B cell (primary cell): Measurements from ENCODE around the gene KLHL33.

Experiments used
- CTCF ChIP-seq: fragments of 200-600 bp; IDR thresholded peaks from one replicate; pipeline ENCODE4 v1.8.0; 2022; ENCODE audit warnings: antibody characterized with exemption, mild to moderate bottlenecking
- EZH2 ChIP-seq: IDR thresholded peaks from 2 replicates; pipeline ENCODE4 v1.6.1; 2012; ENCODE audit warnings: borderline replicate concordance, low read depth, mild to moderate bottlenecking, moderate library complexity, low read length; ENCODE audit not compliant: insufficient read depth, poor library complexity, severe bottlenecking

GRCh38 chr14:20440465-20440864, 4.5 kb upstream of the KLHL33 start:
- TF ChIP-seq EZH2 (no peak), CTCF (no peak)
